ENCODE data around the gene RANBP10.
"Not testable (repeated sequence)": the region's sequence is repeated elsewhere in the genome, so short reads cannot be mapped to it uniquely, and the experiment has no call there.

The RANBP10 gene

GRCh38 chr16:67760956-67761230 lies 45.5 kb downstream of the RANBP10 start:
- H3K4me3 ChIP-seq (ENCODE audit: low read length), result no peak overlapping the region
- DNase-seq (ENCODE audit: low read depth), result no peak
- TF ChIP-seq, protein P1, sequence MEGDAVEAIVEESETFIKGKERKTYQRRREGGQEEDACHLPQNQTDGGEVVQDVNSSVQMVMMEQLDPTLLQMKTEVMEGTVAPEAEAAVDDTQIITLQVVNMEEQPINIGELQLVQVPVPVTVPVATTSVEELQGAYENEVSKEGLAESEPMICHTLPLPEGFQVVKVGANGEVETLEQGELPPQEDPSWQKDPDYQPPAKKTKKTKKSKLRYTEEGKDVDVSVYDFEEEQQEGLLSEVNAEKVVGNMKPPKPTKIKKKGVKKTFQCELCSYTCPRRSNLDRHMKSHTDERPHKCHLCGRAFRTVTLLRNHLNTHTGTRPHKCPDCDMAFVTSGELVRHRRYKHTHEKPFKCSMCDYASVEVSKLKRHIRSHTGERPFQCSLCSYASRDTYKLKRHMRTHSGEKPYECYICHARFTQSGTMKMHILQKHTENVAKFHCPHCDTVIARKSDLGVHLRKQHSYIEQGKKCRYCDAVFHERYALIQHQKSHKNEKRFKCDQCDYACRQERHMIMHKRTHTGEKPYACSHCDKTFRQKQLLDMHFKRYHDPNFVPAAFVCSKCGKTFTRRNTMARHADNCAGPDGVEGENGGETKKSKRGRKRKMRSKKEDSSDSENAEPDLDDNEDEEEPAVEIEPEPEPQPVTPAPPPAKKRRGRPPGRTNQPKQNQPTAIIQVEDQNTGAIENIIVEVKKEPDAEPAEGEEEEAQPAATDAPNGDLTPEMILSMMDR (conservative IDR thresholded peaks at IDR 0.05; ENCODE audit: low read depth, low read length), result no peak

DNA sequence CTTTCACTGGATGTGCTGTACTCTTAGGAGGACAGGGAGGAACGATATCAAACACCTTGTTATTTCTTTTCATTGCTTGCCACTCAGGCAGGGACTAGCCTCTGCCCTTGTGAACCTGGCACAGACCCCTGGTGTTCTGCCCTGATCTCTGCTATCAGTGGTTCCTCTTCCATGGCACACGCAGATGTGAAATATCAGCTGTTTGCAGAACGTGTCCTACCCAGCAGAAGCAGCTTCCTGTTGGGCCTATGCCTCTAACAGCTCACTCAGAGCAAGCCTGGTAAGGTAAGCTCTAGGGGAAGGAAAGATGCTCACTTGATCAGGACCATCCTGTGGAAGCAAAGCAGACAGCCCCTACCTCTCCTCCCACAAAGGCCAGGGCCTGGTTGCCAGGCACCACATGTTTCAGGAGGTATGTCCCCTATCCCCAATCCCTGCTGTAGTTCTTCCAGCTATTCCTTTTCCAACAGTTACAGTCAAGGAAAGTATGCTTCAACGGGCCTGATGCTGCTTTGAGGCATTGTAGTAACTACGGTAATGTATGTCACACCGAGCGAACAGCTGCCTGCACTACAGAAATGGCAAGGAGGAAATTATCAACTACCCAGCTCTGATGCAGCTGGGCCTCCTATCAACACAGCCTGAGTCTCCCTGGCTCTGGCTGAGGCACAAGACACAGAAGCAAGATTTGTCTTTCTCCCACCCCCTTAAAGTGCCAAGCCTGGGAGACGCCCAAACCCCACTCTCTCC lies 46.0 kb downstream of the RANBP10 start:
- H3K4me3 ChIP-seq (ENCODE audit: low read length), result no peak overlapping the region
- no peak for DNase-seq (ENCODE audit: low read depth)
- TF ChIP-seq, protein P1 (conservative IDR thresholded peaks at IDR 0.05; ENCODE audit: low read depth, low read length), result no peak

- DNase-seq (ENCODE audit: low read depth), result no peak
- H3K4me3 ChIP-seq (ENCODE audit: low read length), result no peak overlapping the region
- TF ChIP-seq, protein P1 (conservative IDR thresholded peaks at IDR 0.05; ENCODE audit: low read depth, low read length), result no peak
These were observed 47.4 kb downstream of the RANBP10 start for GRCh38 chr16:67758966-67759365.

GRCh38 chr16:67758006-67758405 lies 48.4 kb downstream of the RANBP10 start:
- H3K4me3 ChIP-seq (ENCODE audit: low read length), result no peak overlapping the region
- TF ChIP-seq, protein P1 (conservative IDR thresholded peaks at IDR 0.05; ENCODE audit: low read depth, low read length), result no peak
- DNase-seq (ENCODE audit: low read depth), result no peak

DNA sequence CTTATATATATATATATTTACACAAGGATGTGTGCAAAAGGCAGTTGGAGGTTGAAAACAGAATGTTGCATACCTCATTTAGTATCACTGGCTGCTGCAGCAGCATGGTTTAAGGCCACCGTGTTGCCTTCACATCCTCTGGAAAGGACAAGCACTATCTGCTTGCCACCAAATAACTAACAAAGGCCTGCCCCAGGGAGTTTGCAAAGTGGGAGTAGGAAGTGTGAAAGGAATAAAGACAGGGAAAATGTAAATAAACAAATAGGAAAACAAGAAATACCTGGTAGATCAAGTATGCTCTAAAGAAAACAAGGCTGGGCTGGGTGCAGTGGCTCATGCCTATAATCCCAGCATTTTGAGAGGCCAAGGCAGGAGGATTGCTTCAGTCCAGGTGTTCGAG lies 53.7 kb downstream of the RANBP10 start:
- TF ChIP-seq, protein P1 (conservative IDR thresholded peaks at IDR 0.05; ENCODE audit: low read depth, low read length), result no peak

DNA sequence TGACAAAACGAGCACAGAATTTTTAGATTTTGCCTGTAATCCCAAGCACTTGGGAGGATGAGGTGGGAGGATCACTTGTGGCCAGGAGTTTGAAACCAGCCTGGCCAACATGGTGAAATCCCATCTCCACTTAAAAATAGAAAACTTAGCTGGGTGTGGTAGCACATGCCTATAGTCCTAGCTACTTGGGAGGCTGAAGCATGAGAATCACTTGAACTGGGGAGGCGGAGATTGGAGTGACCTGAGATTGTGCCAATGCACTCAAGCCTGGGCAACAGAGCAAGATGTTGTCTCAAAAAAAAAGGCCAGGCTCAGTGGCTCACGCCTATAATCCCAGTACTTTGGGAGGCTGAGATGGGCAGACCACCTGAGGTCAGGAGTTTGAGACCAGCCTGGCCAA lies 55.0 kb downstream of the RANBP10 start:
- H3K4me3 ChIP-seq (ENCODE audit: low read length); DNase-seq (ENCODE audit: low read depth): not testable (repeated sequence)

More for the DNA sequence above, 53.7 kb downstream of the RANBP10 start:
- H3K4me3 ChIP-seq (ENCODE audit: low read length), result no peak overlapping the region
- DNase-seq (ENCODE audit: low read depth), result no peak

DNA sequence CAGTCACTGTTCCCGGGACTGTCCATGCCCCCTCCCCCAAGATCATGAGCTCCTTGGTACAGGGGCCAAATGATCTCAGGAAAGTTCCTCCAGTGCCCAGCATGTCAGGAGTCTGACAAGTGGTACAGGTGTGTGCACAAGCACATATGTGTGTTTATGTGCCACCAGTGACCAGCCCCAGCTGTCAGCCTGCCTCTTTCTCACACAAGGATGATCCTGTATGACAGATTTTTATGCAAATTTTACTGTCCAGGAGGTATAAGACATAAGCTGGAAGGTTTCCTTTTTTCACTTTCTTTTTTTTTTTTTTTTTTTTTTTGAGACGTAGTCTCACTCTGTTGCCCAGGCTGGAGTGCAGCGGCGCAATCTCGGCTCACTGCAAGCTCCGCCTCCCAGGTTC lies 55.9 kb downstream of the RANBP10 start:
- DNase-seq (ENCODE audit: low read depth), result no peak
- TF ChIP-seq, protein P1 (conservative IDR thresholded peaks at IDR 0.05; ENCODE audit: low read depth, low read length), result no peak
- H3K4me3 ChIP-seq (ENCODE audit: low read length), result no peak overlapping the region

All from retinal pigment epithelial cell (primary cell).